Heart left ventricle (tissue), 16 donors: ENCODE measurements around the gene HMCN2. TPM values are rescaled to one million over a fixed set of nuclear protein-coding genes. Genes with fewer than 3 reads are reported as not detected.
A peak's percentile ranks its signal among the peaks of the same experiment; 100 is the strongest.

Source experiments
- ATAC-seq, 4 donors: fragments of 200-7000 bp; cut with Tn5 transposase; one replicate each; pipeline ENCODE4 v1.9.1; 2020 to 2022; ENCODE audit warnings: moderate library complexity in 4 of 4, mild to moderate bottlenecking in 3 of 4, moderate number of reproducible peaks in 1 of 4
- DNase-seq, 5 donors: peaks; one replicate each; pipeline ENCODE4 v3.0.0-alpha.2; 2020
- H3K27ac ChIP-seq, 12 donors: fragments of 200-600 bp; sonication (generic) in 4 of 12; one replicate each; pipeline versions ENCODE4 v1.5.0 to v1.8.0; 2016 to 2022; ENCODE audit warnings: mild to moderate bottlenecking in 2 of 12
- H3K27me3 ChIP-seq, 9 donors: fragments of 200-600 bp; sonication (generic) in 2 of 9; one replicate each; pipeline versions ENCODE4 v1.5.1 to v1.8.0; 2016 to 2022; ENCODE audit warnings: mild to moderate bottlenecking in 3 of 9
- H3K36me3 ChIP-seq, 9 donors: fragments of 200-600 bp; sonication (generic) in 2 of 9; one replicate each; pipeline versions ENCODE4 v1.5.0 to v1.8.0; 2018 to 2022; ENCODE audit warnings: mild to moderate bottlenecking in 2 of 9
- H3K4me1 ChIP-seq, 12 donors: fragments of 200-600 bp; sonication (generic) in 4 of 12; one replicate each; pipeline versions ENCODE4 v1.5.0 to v1.8.0; 2016 to 2022; ENCODE audit warnings: mild to moderate bottlenecking in 3 of 12
- H3K4me3 ChIP-seq, 12 donors: fragments of 200-600 bp; sonication (generic) in 4 of 12; one replicate each; pipeline versions ENCODE4 v1.5.0 to v1.8.0; 2017 to 2022; ENCODE audit warnings: mild to moderate bottlenecking in 9 of 12, moderate library complexity in 4 of 12
- H3K9me3 ChIP-seq, 12 donors: fragments of 200-600 bp; sonication (generic) in 4 of 12; one replicate each; pipeline versions ENCODE4 v1.5.0 to v1.8.0; 2016 to 2022; ENCODE audit warnings: mild to moderate bottlenecking in 1 of 12
- POLR2A ChIP-seq, 2 donors: fragments of 450-650 bp; IDR thresholded peaks; one replicate each; pipeline ENCODE4 v1.6.1; 2017; ENCODE audit warnings: antibody characterized with exemption in 2 of 2, mild to moderate bottlenecking in 2 of 2, moderate library complexity in 2 of 2
- WGBS, 4 donors: extraction: QIAGEN DNeasy Blood & Tissue Kit in 2 of 4; methylation state at CpG; one replicate each; pipeline versions ENCODE4 v1.1.5 to v1.1.7; 2013 to 2018; 5-methylcytosine and 5-hydroxymethylcytosine counted together
- intact Hi-C, 10 donors: fragments of 100-400 bp; cut with DNase I; formaldehyde crosslinking; loops; one replicate each; pipeline versions ENCODE4 v1.11.1 to v1.14.2; 2022
- polyA plus RNA-seq, 2 donors: library from polyadenylated mRNA; stranded (reverse); fragments of 200-250 nt; gene quantifications; one replicate each; pipeline ENCODE4 v1.2.3, GENCODE V29; 2013
- total RNA-seq, 9 donors: library from RNA; depleted of rRNA in 2 of 9; stranded (reverse); fragments of >200 nt in 2 of 9; fragmentation: NEBNext Ultra II Directional in 3 of 9; extraction: Animal tissue kit (Norgen Biotek cat#: 25700) in 3 of 9; gene quantifications; one replicate each; pipeline versions ENCODE4 v1.1.0 to v1.2.4, GENCODE V29; 2016 to 2023
- TF ChIP-seq, protein P1 (sequence below), 12 donors: fragments of 200-600 bp; sonication (generic) in 4 of 12; IDR thresholded peaks; one replicate each; pipeline versions ENCODE4 v1.5.0 to v1.8.0; 2018 to 2022; ENCODE audit warnings: antibody characterized with exemption in 12 of 12, mild to moderate bottlenecking in 5 of 12
- donor health status: ischemic (EF 13 %, LVEDD 7.1; RV severe dilation, severe dysfunction).
- donor health status: healthy with polysubstance abuse.
- donor health status: DM: no; HTN: yes; CAD: no.
- donor health status: DM: no; HTN: no; CAD: no.
- donor health status: ischemic (EF 25% LVEDD 6.9; RV normal size, moderate dysfunction).
- donor health status: ischemic (EF 25% LVEDD 5.7; RV mildly dilated, moderate dysfunction).
- donor health status: healthy.
- donor health status: DM: yes; HTN: yes; CAD: no.
- donor health status: ischemic (EF 35%, LVEDD 5.7; RV mildly dilated, moderate dysfunction).
- donor health status: nonischemic (EF 11% LVEDD 7.7; RV severe dilation, severe dysfunction).
- donor health status: DM: yes; HTN: yes; CAD: no.
- donor health status: PGD.
- donor health status: ischemic (EF 29% LVEDD 5.4; RV normal size, mild dysfunction).
- donor health status: nonischemic (EF 23%, LVEDD 6.1; RV moderate dilation, normal function).

The HMCN2 gene
- total and polyA plus RNA-seq, 11 donors: 2.3 to 10.4 (median 4.3) TPM

DNA sequence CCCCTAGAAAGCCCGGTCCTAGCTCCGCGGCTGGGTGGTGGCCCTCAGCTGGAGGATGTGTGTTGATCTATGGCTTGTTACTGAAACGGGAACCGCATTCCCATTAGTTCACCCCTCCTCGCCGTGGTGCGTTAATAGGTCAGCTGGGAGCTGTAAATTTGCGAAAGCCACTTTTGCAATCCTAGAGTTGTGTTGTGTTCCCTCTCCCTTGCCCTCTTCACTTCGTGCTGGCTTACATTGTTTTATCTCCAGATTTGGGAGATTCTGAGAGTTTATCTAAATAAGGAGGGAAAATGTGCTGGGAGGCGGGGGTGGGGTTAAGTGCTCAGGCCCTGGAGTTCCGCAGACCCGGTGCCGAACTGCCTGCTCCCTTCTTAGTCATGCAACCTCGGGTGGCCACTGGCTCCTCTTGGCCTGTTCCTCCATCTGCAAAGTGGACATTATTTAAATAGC, 62.8 kb downstream of the HMCN2 start:
- Histone ChIP-seq H3K27ac (peak overlapping the region in 9 of 12 donors; percentile 30 to 87 (median 60)), H3K4me3 (no peak overlapping the region), H3K4me1 (peaks cover 0 to 37% (median 8%) of the 10 kb centered on the region in 12 donors), H3K27me3 (peaks cover 0 to 33% (median 10%) of the 10 kb centered on the region in 9 donors), H3K9me3 (no peaks in the 10 kb centered on the region), H3K36me3 (peaks cover 0 to 9% (median 0%) of the 10 kb centered on the region in 9 donors)
- intact Hi-C loops: no loop called here
- ATAC-seq (peak in 3 of 4 donors; percentile 37 to 60 (median 51)), DNase-seq (peak in 2 of 5 donors; percentile 60 to 66)
- WGBS, 4 donors: 39 to 52% (median 48%) methylated on average over 12 to 15 of the region's 15 CpGs
- TF ChIP-seq, protein P1, sequence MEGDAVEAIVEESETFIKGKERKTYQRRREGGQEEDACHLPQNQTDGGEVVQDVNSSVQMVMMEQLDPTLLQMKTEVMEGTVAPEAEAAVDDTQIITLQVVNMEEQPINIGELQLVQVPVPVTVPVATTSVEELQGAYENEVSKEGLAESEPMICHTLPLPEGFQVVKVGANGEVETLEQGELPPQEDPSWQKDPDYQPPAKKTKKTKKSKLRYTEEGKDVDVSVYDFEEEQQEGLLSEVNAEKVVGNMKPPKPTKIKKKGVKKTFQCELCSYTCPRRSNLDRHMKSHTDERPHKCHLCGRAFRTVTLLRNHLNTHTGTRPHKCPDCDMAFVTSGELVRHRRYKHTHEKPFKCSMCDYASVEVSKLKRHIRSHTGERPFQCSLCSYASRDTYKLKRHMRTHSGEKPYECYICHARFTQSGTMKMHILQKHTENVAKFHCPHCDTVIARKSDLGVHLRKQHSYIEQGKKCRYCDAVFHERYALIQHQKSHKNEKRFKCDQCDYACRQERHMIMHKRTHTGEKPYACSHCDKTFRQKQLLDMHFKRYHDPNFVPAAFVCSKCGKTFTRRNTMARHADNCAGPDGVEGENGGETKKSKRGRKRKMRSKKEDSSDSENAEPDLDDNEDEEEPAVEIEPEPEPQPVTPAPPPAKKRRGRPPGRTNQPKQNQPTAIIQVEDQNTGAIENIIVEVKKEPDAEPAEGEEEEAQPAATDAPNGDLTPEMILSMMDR (IDR thresholded peaks at IDR 0.05): no peak
- no peak for TF ChIP-seq POLR2A (IDR thresholded peaks at IDR 0.05)

DNA sequence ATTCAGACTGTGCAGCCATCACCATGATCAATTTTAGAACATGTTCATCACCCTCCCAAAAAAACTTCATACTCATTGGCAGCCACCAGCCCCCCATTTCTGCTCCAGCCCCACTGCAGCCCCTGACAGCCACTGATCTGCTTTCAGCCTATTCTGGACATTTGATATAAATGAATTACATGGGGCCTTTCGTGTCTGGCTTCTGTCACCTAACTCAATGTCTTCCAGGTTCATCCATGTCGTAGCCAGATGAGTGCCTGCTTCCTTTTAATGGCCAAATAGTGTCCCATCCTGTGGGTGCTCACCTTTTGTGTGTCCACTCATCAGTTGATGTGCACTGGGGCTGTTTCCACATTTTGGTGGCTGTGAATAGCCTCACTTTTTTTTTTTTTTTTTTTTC, 63.5 kb downstream of the HMCN2 start:
- ATAC-seq (no peak), DNase-seq (no peak)
- peaks cover 0 to 9% (median 0%) of the 10 kb centered on the region in 9 donors for H3K36me3 ChIP-seq
- intact Hi-C loops: no loop called here
- TF ChIP-seq, protein P1 (IDR thresholded peaks at IDR 0.05): no peak
- TF ChIP-seq POLR2A (IDR thresholded peaks at IDR 0.05): no peak
- peaks cover 0 to 37% (median 8%) of the 10 kb centered on the region in 12 donors for H3K4me1 ChIP-seq
- whole genome bisulfite sequencing, 4 donors: 67 to 82% (median 71%) methylated on average over 2 of the region's 2 CpGs
- H3K27ac ChIP-seq: peak overlapping the region in 5 of 12 donors; percentile 19 to 87 (median 34)
- peaks cover 0 to 33% (median 10%) of the 10 kb centered on the region in 9 donors for H3K27me3 ChIP-seq
- H3K9me3 ChIP-seq: no peaks in the 10 kb centered on the region
- no peak overlapping the region for H3K4me3 ChIP-seq

DNA sequence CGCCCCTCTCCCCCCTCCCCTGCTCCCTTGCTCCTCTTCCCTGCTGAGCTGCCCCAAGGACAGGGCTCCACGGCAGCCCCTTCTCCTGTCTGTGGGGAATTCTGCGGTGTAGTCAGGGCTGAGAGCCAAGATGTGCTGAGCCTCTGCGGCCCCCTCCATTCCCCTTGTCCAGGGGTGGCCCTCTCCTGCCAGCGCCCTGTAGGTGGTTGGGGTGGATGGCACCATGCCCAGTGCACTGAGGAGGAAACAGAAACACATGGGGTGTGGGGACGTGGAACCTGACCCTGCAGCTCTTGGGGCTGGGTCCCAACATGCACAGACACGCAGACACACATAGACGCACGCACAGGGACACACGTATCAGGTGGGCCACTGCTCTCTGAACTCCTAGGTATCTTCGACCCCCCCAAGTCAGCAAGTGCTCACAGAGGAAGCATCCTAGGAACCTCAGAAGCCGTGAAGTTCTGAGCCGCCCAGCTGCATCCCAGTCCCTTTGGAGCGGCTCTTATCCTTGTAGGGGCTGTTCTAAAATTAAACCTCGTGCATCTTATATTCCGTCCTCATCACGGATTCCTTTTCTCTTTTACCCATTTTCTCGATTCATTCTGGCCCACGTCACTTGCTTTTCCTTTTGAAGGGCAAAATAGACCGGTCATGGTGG, 64.8 kb downstream of the HMCN2 start:
- H3K9me3 ChIP-seq: no peaks in the 10 kb centered on the region
- peak overlapping the region in 2 of 12 donors; percentile 26 to 87 for H3K27ac ChIP-seq
- H3K36me3 ChIP-seq: peaks cover 0 to 8% (median 0%) of the 10 kb centered on the region in 9 donors
- peaks cover 0 to 37% (median 8%) of the 10 kb centered on the region in 12 donors for H3K4me1 ChIP-seq
- intact Hi-C loops: loop anchor here in 3 of 10 donors (5.0 to 10.0 kb wide), 2 partner anchors 66 to 83 kb away; partner anchors contain the start of gene HMCN2 (in 2 of the 3)
- no peak overlapping the region for H3K4me3 ChIP-seq
- DNase-seq: no peak
- 63 to 72% (median 70%) methylated on average over 18 to 20 of the region's 20 CpGs for WGBS, 4 donors
- H3K27me3 ChIP-seq: peaks cover 0 to 28% (median 10%) of the 10 kb centered on the region in 9 donors
- no peak for ATAC-seq
- TF ChIP-seq, protein P1 (IDR thresholded peaks at IDR 0.05): no peak
- TF ChIP-seq POLR2A (IDR thresholded peaks at IDR 0.05): no peak

DNA sequence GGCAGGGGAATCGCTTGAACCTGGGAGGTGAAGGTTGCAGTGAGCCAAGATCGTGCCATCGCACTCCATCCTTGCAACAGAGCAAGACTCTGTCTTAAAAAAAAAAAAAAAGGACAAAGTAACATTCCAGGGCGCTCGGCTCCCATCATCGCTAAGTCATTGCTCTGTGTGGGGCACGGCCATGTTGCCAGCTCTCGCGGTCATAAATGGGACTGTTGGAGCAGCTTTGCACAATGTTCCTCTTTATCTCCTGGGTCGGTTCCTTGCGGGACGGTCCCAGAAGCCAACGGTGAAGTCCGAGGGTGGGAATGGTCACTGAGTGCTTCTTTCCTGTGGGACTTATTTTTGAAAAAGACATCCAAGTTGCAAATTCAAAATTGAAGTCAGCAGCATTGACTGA, 65.5 kb downstream of the HMCN2 start:
- Histone ChIP-seq H3K4me3 (no peak overlapping the region), H3K4me1 (peaks cover 0 to 37% (median 8%) of the 10 kb centered on the region in 12 donors), H3K27ac (peak overlapping the region in 8 of 12 donors; percentile 30 to 87 (median 47)), H3K36me3 (peaks cover 0 to under 1% (median 0%) of the 10 kb centered on the region in 9 donors), H3K27me3 (peaks cover 0 to 20% (median 4%) of the 10 kb centered on the region in 9 donors), H3K9me3 (no peaks in the 10 kb centered on the region)
- intact Hi-C loops: loop anchor here in 3 of 10 donors (5.0 to 10.0 kb wide), 2 partner anchors 66 to 84 kb away; partner anchors contain the start of gene HMCN2 (in 2 of the 3)
- no peak for ATAC-seq
- WGBS, 4 donors: 70 to 82% (median 76%) methylated on average over 14 of the region's 14 CpGs
- TF ChIP-seq POLR2A (IDR thresholded peaks at IDR 0.05): no peak
- TF ChIP-seq, protein P1 (IDR thresholded peaks at IDR 0.05): no peak
- DNase-seq: no peak
